ENCODE data around the gene CALY.
"Not testable (repeated sequence)": the region's sequence is repeated elsewhere in the genome, so short reads cannot be mapped to it uniquely, and the experiment has no call there.

Gene CALY

GRCh38 chr10:133328358-133329343, 8.0 kb downstream of the CALY start:
- DNase-seq = no peak

GRCh38 chr10:133327651-133328357, 8.9 kb downstream of the CALY start:
- DNase-seq = no peak

DNA sequence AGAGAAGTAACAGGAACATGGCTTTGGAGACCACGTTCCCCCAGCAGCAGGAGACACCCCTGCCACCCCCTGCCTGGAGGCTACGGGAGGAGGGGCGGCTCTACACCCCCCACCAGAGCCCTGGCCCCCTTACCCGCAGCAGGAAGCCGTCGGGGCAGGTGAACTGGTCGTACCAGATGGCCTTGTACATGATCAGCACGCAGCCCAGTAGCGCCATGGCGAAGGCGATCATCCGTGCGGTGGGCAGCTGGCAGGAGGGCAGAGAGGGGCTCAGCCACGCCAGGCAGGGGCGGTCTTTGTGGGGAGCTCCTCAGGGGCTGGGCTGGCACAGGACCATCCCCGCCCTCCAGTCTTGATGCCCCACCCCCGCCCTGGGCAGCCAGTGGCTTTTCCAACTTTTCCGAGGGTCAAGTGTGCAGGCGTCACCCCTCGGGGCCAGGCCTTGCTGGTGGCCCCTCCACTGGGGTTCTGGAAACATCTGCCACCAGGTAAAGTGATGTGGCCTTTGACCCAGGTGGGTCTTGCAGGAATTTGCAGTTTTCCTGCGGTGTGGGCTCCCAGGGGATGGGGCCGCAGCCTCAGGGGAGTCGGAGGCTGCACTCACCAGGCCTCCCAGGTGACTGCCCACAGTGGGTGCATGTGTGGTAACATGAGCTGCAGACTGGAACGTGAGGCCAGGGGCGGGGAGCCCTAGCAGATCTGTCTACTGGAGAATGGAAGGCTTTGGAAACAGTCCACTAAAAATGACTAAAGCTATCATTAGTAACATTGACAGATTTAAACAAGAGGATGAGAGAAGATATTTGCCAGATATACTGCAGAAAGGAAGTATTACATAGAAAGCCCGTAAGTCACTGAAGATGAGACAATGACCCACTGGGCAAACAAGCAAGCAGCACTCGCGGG, 9.7 kb downstream of the CALY start:
- no peak for DNase-seq

- DNase-seq = no peak
Measured at GRCh38 chr10:133326223-133326551, 10.5 kb downstream of the CALY start.

DNA sequence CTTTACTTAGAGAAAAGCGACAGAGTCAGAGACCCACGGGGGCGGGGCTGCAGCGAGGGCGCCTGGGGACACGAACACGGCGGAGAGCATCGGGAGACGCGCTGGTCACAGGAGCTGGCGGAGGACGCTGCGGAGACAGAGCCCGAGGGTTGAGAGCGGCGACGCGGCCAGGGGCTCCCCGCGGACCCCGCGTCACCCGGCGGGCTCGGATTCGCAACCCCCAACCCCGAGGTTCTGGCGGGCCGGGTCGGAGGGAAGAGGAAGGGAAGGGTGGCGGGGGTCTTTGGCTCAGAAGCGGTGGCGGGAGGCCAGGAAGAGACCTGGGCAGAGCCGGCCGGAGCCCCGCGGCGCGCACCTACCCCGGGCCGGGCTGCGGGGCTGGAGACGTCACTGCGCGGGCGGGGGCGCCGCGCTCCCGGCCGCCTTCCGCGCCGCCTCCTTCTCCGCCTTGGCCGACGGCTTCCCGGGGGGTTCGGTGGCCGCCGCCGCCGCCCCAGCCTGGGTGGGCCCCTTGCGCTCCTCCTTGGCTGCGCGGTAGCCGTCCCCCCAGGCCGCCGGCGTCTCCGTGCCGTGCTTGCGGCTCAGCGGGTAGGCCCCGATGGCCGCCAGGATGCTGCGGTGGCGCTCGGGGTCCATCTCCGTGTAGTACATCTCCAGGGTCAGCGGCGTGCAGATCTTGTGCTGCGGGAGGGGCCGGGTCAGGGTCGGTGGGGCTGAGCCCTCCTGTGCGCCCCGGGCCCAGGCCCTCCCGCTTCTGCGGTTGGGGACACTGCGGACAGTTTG, 11.1 kb downstream of the CALY start:
- DNase-seq = no peak

DNA sequence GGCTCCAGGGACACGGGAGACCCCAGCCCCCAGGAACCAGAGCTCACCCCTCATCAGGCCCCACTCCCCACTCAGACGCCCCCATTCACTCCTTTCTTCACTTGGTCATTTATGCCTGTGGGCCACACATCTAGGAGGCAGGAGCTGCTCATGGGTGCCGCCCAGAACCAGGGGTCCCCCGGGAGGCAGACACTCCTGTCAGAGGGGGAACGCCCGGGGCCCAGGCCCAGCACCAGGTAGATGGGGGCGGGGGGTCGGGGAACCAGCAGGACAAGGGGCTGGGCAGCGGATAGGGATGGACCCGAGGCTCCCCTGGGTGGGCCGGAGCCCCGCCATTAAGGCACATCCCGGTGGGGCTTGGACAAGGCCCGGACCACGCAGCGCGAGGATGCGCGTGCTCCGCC, 11.8 kb downstream of the CALY start:
- no peak for DNase-seq

DNA sequence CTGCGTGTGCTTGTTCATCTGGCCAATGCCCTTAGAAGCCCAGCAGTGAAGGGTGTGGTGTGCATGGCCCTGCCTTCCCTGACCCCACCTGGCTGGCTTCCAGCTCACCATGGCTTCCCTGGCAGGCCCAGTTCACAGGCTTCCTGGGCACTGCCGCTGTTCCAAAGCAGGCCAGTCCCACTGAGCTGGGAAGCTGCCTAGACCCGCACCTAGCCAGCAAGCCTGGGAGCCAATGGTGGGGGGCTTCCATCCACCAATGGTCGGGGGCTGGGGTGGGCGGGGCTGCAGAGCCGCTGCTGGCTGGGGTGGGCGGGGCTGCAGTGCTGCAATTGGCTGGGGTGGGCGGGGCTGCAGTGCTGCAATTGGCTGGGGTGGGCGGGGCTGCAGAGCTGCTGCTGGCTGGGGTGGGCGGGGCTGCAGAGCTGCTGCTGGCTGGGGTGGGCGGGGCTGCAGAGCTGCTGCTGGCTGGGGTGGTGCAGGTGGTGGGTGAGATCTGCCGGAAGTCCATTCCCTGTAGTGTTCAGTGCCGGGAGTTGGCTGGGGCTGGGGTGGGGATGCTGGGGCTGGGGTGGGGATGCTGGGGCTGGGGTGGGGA, 12.4 kb downstream of the CALY start:
- DNase-seq = no peak

GRCh38 chr10:133322064-133322709, 14.5 kb downstream of the CALY start:
- DNase-seq = not testable (repeated sequence)

DNA sequence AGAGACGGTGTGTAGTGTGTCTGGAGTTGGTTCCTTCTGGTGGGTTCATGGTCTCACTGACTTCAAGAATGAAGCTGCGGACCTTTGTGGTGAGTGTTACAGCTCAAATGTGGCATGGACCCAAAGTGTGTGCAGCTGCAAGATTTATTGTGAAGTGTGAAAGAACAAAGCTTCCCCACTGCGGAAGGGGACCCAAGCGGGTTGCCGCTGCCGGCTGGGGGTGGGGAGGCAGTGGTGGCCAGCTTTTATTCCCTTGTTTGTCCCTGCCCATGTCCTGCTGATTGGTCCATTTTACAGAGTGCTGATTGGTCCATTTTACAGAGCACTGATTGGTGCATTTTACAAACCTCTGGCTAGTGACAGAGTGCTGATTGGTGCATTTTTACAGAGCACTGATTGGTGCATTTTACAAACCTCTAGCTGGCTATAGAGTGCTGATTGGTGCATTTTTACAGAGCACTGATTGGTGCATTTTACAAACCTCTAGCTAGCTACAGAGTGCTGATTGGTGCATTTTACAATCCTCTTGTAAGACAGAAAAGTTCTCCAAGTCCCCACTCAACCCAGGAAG, 15.8 kb downstream of the CALY start:
- DNase-seq = not testable (repeated sequence)

DNA sequence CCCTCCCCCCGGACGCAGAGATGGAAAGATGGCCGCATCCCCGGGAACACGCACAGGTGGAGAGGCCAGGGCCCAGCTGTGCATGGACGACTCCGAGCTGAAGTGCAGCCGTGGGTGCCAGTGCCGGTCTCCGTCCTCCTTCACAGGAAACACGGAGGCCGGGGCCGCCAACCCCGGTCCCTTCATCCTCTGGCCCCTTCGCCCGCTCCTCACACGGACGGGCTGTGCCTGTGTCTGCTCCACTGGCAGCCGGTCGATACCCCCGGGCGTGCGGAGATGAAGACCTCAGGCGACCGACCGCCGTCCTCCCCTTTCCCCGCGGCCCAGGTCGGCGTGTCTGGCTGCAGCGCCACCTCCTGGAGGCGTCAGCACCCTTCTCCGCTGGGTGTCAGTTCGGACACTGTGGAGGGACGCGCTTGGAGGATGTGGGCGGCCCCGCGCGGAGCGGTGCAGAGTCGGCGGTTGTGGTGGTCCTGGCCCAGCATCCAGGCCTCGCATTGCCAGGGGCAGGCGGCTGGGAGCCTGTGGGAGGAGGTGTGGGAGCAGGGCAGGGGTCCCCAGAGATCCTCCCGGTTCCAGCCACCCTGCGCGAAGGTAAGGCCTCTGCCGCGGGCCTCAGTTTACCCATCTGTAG, 18.1 kb downstream of the CALY start:
- DNase-seq = no peak

- DNase-seq = no peak
Measured at GRCh38 chr10:133316732-133317131, 20.0 kb downstream of the CALY start.

GRCh38 chr10:133316266-133316665, 20.4 kb downstream of the CALY start:
- no peak for DNase-seq

- no peak for DNase-seq
Measured at GRCh38 chr10:133315847-133316246, 20.8 kb downstream of the CALY start.

GRCh38 chr10:133314911-133315310, 21.8 kb downstream of the CALY start:
- DNase-seq = no peak

DNA sequence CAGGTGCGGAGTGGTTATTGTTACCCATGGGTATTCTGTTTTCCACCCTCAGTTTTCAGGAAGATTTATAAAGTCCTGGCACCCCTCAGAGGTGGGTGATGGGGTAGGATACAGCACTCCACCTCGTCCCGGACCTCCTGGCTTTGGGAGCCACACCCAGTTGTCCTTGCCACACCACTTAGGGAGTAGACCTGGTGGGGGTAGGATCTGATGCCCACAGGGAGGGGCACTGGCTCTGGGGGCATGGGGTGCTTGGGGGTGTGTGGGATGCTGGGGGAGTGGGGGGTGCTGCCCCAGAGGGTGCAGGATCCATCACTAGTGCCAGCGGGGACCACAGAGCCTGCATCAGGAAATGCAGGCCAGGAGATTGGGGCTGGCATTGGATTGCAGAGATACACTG, 23.5 kb downstream of the CALY start:
- DNase-seq = no peak

DNA sequence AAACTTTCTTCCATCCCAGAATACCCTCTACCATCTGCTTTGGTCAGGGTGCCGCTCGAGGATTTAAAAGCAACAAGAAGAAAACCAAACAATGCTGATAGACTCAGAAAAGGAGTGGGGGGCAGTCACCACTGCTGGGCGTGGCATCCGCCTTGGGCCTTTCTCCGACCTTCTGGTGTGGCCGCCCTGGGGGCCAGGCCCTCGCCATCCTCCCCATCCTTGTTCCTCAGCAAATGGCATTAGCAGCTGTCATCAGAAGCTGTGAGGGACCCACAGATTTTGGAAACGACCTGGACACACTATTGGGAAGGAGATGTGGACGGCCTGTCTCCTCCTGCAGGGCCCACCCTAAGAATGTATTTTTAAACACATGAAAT, 23.9 kb downstream of the CALY start:
- no peak for DNase-seq

GRCh38 chr10:133312016-133312768, 24.5 kb downstream of the CALY start:
- DNase-seq = no peak

DNA sequence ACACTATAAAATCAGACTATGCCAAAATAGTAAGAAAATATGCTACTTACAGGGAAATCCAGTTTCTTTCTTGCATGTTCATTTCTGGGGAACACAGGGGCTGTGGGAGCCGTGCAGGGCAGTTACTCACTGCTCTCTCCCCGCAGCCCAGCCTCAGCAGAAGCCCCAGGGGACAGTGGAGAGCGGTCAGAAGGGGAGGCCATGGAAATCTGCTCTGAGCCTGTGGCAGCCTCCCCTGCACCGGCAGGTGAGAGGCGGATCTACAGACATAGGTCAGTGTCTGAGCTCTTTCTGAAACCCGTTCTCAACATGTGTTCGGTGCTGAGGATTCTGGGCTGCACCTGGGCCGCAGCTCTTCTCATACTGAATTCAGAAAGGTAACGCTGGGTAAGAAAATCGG, 25.1 kb downstream of the CALY start:
- DNase-seq = no peak

DNA sequence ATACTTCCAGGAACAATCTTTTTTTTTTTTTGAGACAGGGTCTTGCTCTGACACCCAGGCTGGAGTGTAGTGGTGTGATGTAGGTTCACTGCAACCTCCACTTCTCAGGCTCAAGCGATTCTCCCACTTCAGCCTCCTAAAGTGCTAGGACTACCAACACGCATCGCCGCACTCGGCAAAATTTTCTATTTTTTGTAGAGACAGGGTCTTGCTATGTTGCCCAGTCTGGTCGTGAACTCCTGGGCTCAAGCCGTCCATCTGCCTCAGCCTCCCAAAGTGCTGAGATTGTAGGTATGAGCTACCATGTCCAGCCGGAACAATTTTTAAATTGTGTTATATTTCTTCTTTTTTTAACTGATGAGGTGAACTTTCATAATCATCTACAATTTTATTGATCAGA, 25.9 kb downstream of the CALY start:
- DNase-seq = no peak

DNA sequence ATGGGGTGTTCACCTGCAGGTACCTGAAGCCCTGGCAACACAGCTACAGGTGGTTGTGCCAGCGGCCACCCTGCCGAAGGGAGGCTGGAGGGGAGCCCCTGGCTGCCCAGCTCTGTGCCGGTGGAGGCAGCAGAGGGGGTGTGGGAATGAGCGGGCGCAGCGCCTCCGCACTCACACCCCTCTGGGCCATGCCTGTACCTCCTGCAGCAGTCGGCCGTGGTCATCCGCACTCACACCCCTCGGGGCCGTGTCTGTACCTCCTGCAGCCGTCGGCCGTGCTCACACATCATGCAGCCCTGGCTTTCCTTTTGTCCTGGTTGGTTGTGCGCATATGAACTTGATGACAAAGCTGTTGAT, 26.3 kb downstream of the CALY start:
- DNase-seq = no peak
